Measurements from ENCODE around the gene AWAT2.

DNA sequence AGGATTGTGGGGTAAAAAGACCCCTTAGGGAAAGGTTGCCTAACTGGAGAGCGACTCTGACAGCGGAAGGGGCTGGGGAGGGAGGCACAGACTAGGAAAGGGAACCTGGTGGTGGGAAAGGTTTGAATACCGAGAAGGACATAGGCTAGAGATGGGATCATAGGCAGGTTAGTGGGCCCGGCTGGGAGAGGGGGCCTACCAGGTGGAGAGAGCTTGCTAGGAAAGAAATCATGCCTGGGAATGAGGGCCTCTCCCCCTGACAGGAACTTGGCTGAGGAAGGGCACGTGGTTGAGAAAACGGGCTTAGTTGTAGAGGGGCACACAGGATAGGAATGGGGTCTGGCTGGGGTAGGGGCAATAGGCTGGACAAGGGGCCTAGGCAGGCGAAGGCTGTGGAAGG is 16.9 kb upstream of the AWAT2 start:
- TF ChIP-seq, protein P1, sequence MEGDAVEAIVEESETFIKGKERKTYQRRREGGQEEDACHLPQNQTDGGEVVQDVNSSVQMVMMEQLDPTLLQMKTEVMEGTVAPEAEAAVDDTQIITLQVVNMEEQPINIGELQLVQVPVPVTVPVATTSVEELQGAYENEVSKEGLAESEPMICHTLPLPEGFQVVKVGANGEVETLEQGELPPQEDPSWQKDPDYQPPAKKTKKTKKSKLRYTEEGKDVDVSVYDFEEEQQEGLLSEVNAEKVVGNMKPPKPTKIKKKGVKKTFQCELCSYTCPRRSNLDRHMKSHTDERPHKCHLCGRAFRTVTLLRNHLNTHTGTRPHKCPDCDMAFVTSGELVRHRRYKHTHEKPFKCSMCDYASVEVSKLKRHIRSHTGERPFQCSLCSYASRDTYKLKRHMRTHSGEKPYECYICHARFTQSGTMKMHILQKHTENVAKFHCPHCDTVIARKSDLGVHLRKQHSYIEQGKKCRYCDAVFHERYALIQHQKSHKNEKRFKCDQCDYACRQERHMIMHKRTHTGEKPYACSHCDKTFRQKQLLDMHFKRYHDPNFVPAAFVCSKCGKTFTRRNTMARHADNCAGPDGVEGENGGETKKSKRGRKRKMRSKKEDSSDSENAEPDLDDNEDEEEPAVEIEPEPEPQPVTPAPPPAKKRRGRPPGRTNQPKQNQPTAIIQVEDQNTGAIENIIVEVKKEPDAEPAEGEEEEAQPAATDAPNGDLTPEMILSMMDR (IDR thresholded peaks at IDR 0.05): no peak
- TF ChIP-seq POLR2A (IDR thresholded peaks at IDR 0.05): no peak

Measured in testis (tissue), 2 donors.